ENCODE results near the gene UCK2.

UCK2 gene

GRCh38 chr1:165897326-165898303, 70.2 kb downstream of the UCK2 start:
- TF ChIP-seq, protein P1, sequence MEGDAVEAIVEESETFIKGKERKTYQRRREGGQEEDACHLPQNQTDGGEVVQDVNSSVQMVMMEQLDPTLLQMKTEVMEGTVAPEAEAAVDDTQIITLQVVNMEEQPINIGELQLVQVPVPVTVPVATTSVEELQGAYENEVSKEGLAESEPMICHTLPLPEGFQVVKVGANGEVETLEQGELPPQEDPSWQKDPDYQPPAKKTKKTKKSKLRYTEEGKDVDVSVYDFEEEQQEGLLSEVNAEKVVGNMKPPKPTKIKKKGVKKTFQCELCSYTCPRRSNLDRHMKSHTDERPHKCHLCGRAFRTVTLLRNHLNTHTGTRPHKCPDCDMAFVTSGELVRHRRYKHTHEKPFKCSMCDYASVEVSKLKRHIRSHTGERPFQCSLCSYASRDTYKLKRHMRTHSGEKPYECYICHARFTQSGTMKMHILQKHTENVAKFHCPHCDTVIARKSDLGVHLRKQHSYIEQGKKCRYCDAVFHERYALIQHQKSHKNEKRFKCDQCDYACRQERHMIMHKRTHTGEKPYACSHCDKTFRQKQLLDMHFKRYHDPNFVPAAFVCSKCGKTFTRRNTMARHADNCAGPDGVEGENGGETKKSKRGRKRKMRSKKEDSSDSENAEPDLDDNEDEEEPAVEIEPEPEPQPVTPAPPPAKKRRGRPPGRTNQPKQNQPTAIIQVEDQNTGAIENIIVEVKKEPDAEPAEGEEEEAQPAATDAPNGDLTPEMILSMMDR (conservative IDR thresholded peaks at IDR 0.05): no peak
- H3K27ac ChIP-seq: no peak overlapping the region

- TF ChIP-seq, protein P1 (conservative IDR thresholded peaks at IDR 0.05): no peak
- peak overlapping the region; percentile 44 for H3K27ac ChIP-seq
These were observed 71.4 kb downstream of the UCK2 start for GRCh38 chr1:165898837-165899236.

DNA sequence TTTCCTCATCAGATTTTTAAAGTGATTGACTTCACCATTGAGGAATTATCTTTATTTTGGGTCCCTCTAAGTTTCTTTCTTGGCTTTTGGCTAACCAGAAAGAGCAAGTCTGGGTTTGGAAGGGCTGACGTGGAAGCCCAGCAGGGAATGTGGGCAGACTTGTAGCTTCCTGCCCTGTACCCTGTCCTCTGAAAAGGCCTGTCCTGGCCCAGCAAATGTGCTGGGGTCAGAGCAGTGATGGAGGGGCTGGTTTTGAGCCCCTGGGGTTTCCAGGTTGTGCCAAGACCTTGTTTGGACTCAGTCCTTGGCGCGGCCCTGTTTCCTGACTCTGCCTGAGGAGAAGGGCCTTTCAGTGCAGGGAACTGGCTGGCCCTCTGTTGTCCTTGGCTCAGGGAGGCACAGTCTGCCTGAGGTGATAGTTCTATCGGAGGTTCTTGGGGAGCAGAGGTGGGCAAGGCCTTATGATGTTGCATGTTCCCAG, 72.1 kb downstream of the UCK2 start:
- TF ChIP-seq, protein P1 (conservative IDR thresholded peaks at IDR 0.05): no peak
- peak overlapping the region; percentile 44 for H3K27ac ChIP-seq

DNA sequence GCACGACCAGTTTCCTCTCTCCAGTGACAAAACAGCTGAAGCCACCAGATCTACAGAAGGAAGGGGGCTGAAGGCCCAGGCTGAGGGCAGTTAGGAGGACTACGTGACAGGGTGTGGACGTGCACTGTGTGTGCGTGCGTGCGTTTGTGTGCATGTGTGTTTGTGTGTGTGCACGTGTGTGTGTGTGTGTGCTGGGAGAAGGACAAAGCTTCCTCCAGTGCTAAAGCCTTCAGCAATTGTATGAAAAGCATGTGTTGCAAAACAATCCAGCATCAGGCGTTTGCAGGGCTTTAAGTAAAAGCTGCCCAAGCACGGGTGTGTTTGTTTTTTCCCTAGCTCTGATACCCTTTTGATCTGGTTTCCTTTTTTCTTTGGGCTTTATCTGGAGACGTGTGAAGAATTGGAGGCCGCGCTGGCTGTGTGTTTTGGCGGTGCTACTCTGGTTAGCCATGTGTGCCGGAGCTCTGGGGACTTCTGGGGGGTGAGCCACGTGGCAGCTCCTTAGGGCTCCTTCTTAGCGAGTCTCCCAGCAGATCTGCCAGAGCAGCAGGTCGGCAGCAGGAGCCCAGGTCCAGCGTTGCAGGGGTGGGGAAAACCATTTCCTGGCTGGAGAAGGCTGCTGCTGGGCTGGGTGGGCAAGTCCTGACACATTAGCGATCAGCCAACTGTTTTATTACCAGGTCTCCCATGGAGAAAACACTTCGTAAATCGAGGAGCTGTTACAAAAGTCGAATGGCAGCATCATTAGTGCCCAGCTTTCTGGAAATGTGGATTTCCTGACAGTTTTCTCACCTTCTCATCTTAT, 73.4 kb downstream of the UCK2 start:
- H3K27ac ChIP-seq: peak overlapping the region; percentile 44
- TF ChIP-seq, protein P1 (conservative IDR thresholded peaks at IDR 0.05): no peak

DNA sequence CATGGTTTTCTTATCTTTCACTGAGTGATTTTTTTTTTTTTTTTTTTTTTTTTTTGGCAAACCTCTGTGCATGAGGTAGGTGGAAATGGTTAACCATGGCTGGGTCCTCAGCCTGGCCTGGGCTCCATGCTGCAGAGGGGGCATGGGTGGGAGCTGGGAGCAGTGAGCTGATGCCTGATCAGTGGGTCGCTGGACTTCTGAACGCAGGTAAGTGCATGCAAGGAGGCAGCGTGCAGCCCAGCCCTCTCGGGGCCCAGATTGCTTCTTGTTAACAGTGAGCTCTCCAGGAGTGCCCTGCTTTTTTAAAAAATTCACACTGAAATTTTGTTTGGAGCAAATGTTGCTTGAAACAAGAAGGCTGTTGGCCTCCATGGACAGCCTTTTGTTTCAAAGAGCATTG, 75.2 kb downstream of the UCK2 start:
- TF ChIP-seq, protein P1 (conservative IDR thresholded peaks at IDR 0.05): no peak
- no peak overlapping the region for H3K27ac ChIP-seq

- TF ChIP-seq, protein P1 (conservative IDR thresholded peaks at IDR 0.05): no peak
- no peak overlapping the region; the same call in 1 of the 2 replicates for H3K27ac ChIP-seq
These were observed 76.3 kb downstream of the UCK2 start for GRCh38 chr1:165903672-165904071.

DNA sequence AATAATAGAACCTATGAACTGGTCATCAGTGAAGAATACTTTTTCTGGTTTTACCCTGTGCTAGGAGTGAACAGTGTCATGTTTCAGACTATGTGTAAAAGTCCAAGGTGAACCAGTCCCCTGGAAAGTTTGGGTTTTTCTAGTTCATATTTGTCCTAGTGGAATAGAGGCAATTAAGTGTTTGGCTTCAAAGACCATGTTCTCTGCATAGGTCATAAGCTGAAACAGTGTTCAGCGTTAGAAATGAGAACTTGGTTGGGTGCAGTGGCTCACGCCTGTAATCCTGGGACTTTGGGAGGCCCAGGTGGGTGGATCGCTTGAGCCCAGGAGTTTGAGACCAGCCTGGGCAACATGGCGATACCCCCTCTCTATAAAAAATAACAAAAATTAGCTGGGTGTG, 77.5 kb downstream of the UCK2 start:
- H3K27ac ChIP-seq: no peak overlapping the region
- TF ChIP-seq, protein P1 (conservative IDR thresholded peaks at IDR 0.05): no peak
